ENCODE measurements around the gene COL4A1.

COL4A1 gene

GRCh38 chr13:110280231-110280813, 26.6 kb downstream of the COL4A1 start:
- Histone ChIP-seq H4K20me1 (ENCODE audit: insufficient read depth) (no peaks in the 10 kb centered on the region), H3K4me2 (no peak overlapping the region), H3K36me3 (ENCODE audit: insufficient read depth) (no peaks in the 10 kb centered on the region), H3K9ac (no peak overlapping the region), H3K4me3 (IDR thresholded peaks at IDR 0.05; ENCODE audit: insufficient read depth, low read depth, low read length) (no peak overlapping the region), H3K27ac (no peak overlapping the region), H2AFZ (ENCODE audit: low read depth) (no peak overlapping the region), H3K4me1 (ENCODE audit: low read depth, poor library complexity, severe bottlenecking) (no peaks in the 10 kb centered on the region), H3K79me2 (ENCODE audit: insufficient read depth, low read depth) (no peaks in the 10 kb centered on the region), H3K27me3 (ENCODE audit: insufficient read depth, low read depth) (no peaks in the 10 kb centered on the region)
- TF ChIP-seq, protein P1, sequence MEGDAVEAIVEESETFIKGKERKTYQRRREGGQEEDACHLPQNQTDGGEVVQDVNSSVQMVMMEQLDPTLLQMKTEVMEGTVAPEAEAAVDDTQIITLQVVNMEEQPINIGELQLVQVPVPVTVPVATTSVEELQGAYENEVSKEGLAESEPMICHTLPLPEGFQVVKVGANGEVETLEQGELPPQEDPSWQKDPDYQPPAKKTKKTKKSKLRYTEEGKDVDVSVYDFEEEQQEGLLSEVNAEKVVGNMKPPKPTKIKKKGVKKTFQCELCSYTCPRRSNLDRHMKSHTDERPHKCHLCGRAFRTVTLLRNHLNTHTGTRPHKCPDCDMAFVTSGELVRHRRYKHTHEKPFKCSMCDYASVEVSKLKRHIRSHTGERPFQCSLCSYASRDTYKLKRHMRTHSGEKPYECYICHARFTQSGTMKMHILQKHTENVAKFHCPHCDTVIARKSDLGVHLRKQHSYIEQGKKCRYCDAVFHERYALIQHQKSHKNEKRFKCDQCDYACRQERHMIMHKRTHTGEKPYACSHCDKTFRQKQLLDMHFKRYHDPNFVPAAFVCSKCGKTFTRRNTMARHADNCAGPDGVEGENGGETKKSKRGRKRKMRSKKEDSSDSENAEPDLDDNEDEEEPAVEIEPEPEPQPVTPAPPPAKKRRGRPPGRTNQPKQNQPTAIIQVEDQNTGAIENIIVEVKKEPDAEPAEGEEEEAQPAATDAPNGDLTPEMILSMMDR (conservative IDR thresholded peaks at IDR 0.05; ENCODE audit: low read depth, low read length): no peak

- Histone ChIP-seq H3K27me3 (ENCODE audit: insufficient read depth, low read depth) (no peaks in the 10 kb centered on the region), H3K9ac (no peak overlapping the region), H3K4me3 (IDR thresholded peaks at IDR 0.05; ENCODE audit: insufficient read depth, low read depth, low read length) (no peak overlapping the region), H2AFZ (ENCODE audit: low read depth) (no peak overlapping the region), H3K4me1 (ENCODE audit: low read depth, poor library complexity, severe bottlenecking) (no peaks in the 10 kb centered on the region), H3K27ac (no peak overlapping the region), H3K4me2 (no peak overlapping the region), H4K20me1 (ENCODE audit: insufficient read depth) (no peaks in the 10 kb centered on the region), H3K79me2 (ENCODE audit: insufficient read depth, low read depth) (no peaks in the 10 kb centered on the region), H3K36me3 (ENCODE audit: insufficient read depth) (no peaks in the 10 kb centered on the region)
- TF ChIP-seq, protein P1 (conservative IDR thresholded peaks at IDR 0.05; ENCODE audit: low read depth, low read length): no peak
These were observed 27.3 kb downstream of the COL4A1 start for GRCh38 chr13:110279684-110280083.

DNA sequence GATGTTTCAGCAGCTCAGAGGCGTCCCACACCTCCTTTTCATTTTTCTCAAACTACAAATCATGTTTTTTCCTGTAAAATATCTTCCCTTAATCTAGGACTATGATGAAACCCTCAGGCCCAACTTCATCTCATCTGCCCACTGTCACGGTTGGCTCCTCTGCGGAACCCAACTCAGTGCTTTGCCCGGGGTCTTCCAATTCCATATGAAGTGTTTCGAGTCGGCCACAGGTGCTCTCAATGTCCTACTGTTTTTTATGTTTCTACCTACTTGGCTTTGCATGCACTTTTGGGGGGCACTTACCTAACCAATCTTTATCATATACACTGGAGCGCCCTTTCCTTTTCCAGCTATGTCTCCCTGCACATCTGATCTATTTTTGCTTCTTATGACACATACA, 28.1 kb downstream of the COL4A1 start:
- H3K79me2 ChIP-seq (ENCODE audit: insufficient read depth, low read depth): no peaks in the 10 kb centered on the region
- no peak overlapping the region for H3K9ac ChIP-seq
- no peaks in the 10 kb centered on the region for H4K20me1 ChIP-seq (ENCODE audit: insufficient read depth)

DNA sequence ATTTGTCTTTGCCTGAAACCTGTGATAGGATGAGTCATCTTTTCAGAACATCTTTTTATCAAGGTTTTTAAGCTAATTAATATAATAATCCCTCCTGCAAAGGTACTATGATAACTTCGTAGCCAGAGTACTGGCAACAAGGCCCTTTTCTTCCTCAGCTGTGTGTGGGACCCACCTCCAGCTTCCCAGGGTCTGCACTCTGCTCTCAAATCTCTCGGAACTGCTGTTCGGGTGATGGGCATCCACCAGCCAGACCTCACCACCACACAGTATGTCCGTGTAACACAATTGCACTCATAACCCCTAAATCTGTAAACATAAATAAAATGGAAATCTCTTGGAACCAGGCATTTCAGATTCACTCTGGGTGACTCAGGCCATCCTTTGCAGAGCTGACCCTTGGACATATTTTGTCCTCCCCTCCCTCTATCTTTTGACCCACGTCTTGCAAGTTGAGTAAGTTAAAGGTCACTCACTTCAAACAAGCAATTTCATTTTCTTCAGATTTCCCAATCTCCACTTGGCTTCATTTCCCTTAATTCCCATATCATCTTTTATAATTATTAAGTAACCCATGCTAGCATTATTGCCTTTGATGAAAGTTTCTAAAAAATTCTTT, 29.5 kb downstream of the COL4A1 start:
- Histone ChIP-seq H3K4me3 (IDR thresholded peaks at IDR 0.05; ENCODE audit: insufficient read depth, low read depth, low read length) (no peak overlapping the region), H3K4me2 (no peak overlapping the region), H3K27me3 (ENCODE audit: insufficient read depth, low read depth) (no peaks in the 10 kb centered on the region), H3K79me2 (ENCODE audit: insufficient read depth, low read depth) (no peaks in the 10 kb centered on the region), H3K9ac (no peak overlapping the region), H4K20me1 (ENCODE audit: insufficient read depth) (no peaks in the 10 kb centered on the region), H2AFZ (ENCODE audit: low read depth) (no peak overlapping the region), H3K36me3 (ENCODE audit: insufficient read depth) (no peaks in the 10 kb centered on the region), H3K4me1 (ENCODE audit: low read depth, poor library complexity, severe bottlenecking) (no peaks in the 10 kb centered on the region), H3K27ac (no peak overlapping the region)
- TF ChIP-seq, protein P1 (conservative IDR thresholded peaks at IDR 0.05; ENCODE audit: low read depth, low read length): no peak

More for the DNA sequence above, 28.1 kb downstream of the COL4A1 start:
- Histone ChIP-seq H3K27ac (no peak overlapping the region), H2AFZ (ENCODE audit: low read depth) (no peak overlapping the region), H3K4me3 (IDR thresholded peaks at IDR 0.05; ENCODE audit: insufficient read depth, low read depth, low read length) (no peak overlapping the region), H3K4me2 (no peak overlapping the region), H3K27me3 (ENCODE audit: insufficient read depth, low read depth) (no peaks in the 10 kb centered on the region), H3K4me1 (ENCODE audit: low read depth, poor library complexity, severe bottlenecking) (no peaks in the 10 kb centered on the region), H3K36me3 (ENCODE audit: insufficient read depth) (no peaks in the 10 kb centered on the region)
- TF ChIP-seq, protein P1 (conservative IDR thresholded peaks at IDR 0.05; ENCODE audit: low read depth, low read length): no peak
